Endodermal cell (in vitro differentiated cells): ENCODE measurements around the gene LDHA. TPM values are rescaled to one million over a fixed set of nuclear protein-coding genes. Genes with fewer than 3 reads are reported as not detected.

ENCODE experiments used
- DNase-seq: peaks from one replicate; pipeline ENCODE4 v3.0.0-alpha.2; 2017
- H3K27ac ChIP-seq: 2 replicates; pipeline ENCODE4 v1.5.1; 2013; ENCODE audit warnings: mild to moderate bottlenecking, low read depth, low read length, moderate library complexity
- H3K27me3 ChIP-seq: 2 replicates; pipeline ENCODE4 v1.6.1; 2013; ENCODE audit warnings: mild to moderate bottlenecking, low read length, moderate library complexity; ENCODE audit not compliant: insufficient read depth, control insufficient read depth, poor library complexity, severe bottlenecking
- H3K36me3 ChIP-seq: 2 replicates; pipeline ENCODE4 v1.7.0; 2013; ENCODE audit warnings: mild to moderate bottlenecking, low read length, moderate library complexity; ENCODE audit not compliant: control insufficient read depth, insufficient read depth
- H3K4me1 ChIP-seq: one replicate; pipeline ENCODE4 v1.7.0; 2013; ENCODE audit warnings: low read length; ENCODE audit not compliant: control insufficient read depth, insufficient read depth
- H3K4me3 ChIP-seq: 2 replicates; pipeline ENCODE4 v1.5.1; 2013; ENCODE audit warnings: mild to moderate bottlenecking, low read length, moderate library complexity
- H3K9ac ChIP-seq: 2 replicates; pipeline ENCODE4 v1.6.1; 2013; ENCODE audit warnings: mild to moderate bottlenecking, low read length, moderate library complexity; ENCODE audit not compliant: poor library complexity, severe bottlenecking; ENCODE audit errors: extremely low read depth
- H3K9me3 ChIP-seq: 2 replicates; pipeline ENCODE4 v1.6.1; 2013; ENCODE audit warnings: mild to moderate bottlenecking, low read length, moderate library complexity; ENCODE audit not compliant: control insufficient read depth
- H3K27ac Mint-ChIP-seq: 2 replicates; pipeline ENCODE4 v1.8.0; 2020; ENCODE audit warnings: mixed read lengths
- H3K27me3 Mint-ChIP-seq: 2 replicates; pipeline ENCODE4 v1.8.0; 2021; ENCODE audit warnings: mild to moderate bottlenecking, mixed read lengths; ENCODE audit not compliant: insufficient read depth
- H3K36me3 Mint-ChIP-seq: 2 replicates; pipeline ENCODE4 v1.8.0; 2020; ENCODE audit warnings: low read depth, mixed read lengths
- H3K4me1 Mint-ChIP-seq: 2 replicates; pipeline ENCODE4 v1.8.0; 2020; ENCODE audit warnings: mixed read lengths
- H3K4me3 Mint-ChIP-seq: 2 replicates; pipeline ENCODE4 v1.8.0; 2020; ENCODE audit warnings: mild to moderate bottlenecking, moderate library complexity, mixed read lengths
- H3K9me3 Mint-ChIP-seq: 2 replicates; pipeline ENCODE4 v1.8.0; 2020; ENCODE audit warnings: mild to moderate bottlenecking, mixed read lengths
- whole genome bisulfite sequencing, 2 experiments: methylation state at CpG; one replicate each; pipeline versions ENCODE4 v1.1.5 to v1.1.7; 2013; ENCODE audit warnings: missing lambda C conversion rate in 2 of 2, mixed read lengths in 1 of 2; ENCODE audit not compliant: insufficient coverage in 1 of 2, insufficient read length in 1 of 2; 5-methylcytosine and 5-hydroxymethylcytosine counted together
- total RNA-seq, 2 donors: library from RNA; stranded (reverse); fragmentation: NEBNext Ultra II Directional in 1 of 2; extraction: Animal tissue kit (Norgen Biotek cat#: 25700) in 1 of 2; gene quantifications; 2 replicates in 1 of 2; 3 replicates in 1 of 2; pipeline ENCODE4 v1.2.1, GENCODE V29; 2021
- TF ChIP-seq, protein P1 (sequence below): fragments of 200-600 bp; sonication (generic); conservative IDR thresholded peaks from 2 replicates; pipeline ENCODE4 v1.5.0; 2021; ENCODE audit warnings: antibody characterized with exemption, mild to moderate bottlenecking

LDHA gene
- total RNA-seq, 2 donors from 2014 or later, result 256 to 308 TPM

DNA sequence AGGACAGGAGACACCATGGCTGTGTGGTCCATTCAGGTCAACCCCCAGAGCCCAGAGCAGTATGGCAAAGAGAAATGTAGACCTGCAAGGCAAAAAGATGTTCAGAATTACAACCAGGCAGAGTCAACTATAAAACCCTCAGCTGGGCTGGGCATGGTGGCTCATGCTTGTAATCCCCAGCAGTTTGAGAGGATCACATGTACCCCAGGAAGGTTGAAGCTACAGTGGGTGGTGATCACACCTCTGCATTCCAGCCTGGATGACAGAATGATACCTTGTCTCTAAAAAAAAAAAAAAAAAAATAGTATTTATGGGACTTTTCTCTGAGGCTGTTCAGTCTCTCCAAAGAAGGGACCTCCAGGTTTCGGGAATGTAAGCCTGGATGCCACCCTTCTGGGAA is 18.4 kb upstream of the LDHA start:
- no peaks in the 10 kb centered on the region for H3K36me3 ChIP-seq
- H3K4me3 Mint-ChIP-seq, result no peak overlapping the region
- no peaks in the 10 kb centered on the region for H3K27me3 Mint-ChIP-seq
- TF ChIP-seq, protein P1, sequence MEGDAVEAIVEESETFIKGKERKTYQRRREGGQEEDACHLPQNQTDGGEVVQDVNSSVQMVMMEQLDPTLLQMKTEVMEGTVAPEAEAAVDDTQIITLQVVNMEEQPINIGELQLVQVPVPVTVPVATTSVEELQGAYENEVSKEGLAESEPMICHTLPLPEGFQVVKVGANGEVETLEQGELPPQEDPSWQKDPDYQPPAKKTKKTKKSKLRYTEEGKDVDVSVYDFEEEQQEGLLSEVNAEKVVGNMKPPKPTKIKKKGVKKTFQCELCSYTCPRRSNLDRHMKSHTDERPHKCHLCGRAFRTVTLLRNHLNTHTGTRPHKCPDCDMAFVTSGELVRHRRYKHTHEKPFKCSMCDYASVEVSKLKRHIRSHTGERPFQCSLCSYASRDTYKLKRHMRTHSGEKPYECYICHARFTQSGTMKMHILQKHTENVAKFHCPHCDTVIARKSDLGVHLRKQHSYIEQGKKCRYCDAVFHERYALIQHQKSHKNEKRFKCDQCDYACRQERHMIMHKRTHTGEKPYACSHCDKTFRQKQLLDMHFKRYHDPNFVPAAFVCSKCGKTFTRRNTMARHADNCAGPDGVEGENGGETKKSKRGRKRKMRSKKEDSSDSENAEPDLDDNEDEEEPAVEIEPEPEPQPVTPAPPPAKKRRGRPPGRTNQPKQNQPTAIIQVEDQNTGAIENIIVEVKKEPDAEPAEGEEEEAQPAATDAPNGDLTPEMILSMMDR, result no peak
- no peaks in the 10 kb centered on the region for H3K4me1 ChIP-seq
- H3K27ac ChIP-seq, result no peak overlapping the region
- H3K4me3 ChIP-seq, result no peak overlapping the region
- DNase-seq, result no peak
- H3K27ac Mint-ChIP-seq, result no peak overlapping the region
- no peak overlapping the region for H3K9ac ChIP-seq
- no peaks in the 10 kb centered on the region for H3K36me3 Mint-ChIP-seq
- H3K9me3 Mint-ChIP-seq, result no peaks in the 10 kb centered on the region
- H3K9me3 ChIP-seq, result no peaks in the 10 kb centered on the region
- H3K27me3 ChIP-seq, result no peaks in the 10 kb centered on the region
- WGBS, 2 experiments, result 87 to 100% methylated on average over 1 of the region's 1 CpG
- peaks cover 5% of the 10 kb centered on the region for H3K4me1 Mint-ChIP-seq

DNA sequence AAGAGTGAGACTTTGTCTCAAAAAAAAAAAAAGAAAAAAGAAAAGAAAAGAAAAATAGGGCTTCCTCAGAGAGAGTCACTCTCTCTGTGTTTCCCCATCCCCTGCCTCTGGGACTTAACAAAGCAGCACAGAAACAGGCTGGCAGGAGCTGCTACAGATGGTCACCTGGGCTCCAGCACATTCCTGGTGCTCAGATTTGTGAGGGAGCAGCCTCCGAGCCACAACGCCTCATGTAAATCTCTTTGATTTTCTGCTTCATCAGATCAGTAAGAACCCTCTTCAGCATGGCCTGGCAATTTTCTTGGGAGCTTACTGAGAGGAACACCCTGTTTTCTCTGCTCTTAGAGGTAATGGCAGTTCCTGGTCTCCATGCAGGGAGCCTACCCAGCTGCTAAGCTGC is 15.2 kb upstream of the LDHA start:
- DNase-seq, result no peak
- 58% methylated on average over 2 of the region's 2 CpGs; no CpG with 5 or more reads in 1 of the 2 experiments for WGBS, 2 experiments
- Mint-ChIP-seq H3K36me3 (no peaks in the 10 kb centered on the region), H3K27ac (no peak overlapping the region), H3K4me1 (peaks cover 14% of the 10 kb centered on the region), H3K27me3 (no peaks in the 10 kb centered on the region), H3K4me3 (no peak overlapping the region), H3K9me3 (no peaks in the 10 kb centered on the region)
- Histone ChIP-seq H3K4me1 (peaks cover 7% of the 10 kb centered on the region), H3K9ac (no peak overlapping the region), H3K27me3 (no peaks in the 10 kb centered on the region), H3K36me3 (no peaks in the 10 kb centered on the region), H3K9me3 (no peaks in the 10 kb centered on the region), H3K4me3 (no peak overlapping the region), H3K27ac (no peak overlapping the region)
- TF ChIP-seq, protein P1, result no peak

DNA sequence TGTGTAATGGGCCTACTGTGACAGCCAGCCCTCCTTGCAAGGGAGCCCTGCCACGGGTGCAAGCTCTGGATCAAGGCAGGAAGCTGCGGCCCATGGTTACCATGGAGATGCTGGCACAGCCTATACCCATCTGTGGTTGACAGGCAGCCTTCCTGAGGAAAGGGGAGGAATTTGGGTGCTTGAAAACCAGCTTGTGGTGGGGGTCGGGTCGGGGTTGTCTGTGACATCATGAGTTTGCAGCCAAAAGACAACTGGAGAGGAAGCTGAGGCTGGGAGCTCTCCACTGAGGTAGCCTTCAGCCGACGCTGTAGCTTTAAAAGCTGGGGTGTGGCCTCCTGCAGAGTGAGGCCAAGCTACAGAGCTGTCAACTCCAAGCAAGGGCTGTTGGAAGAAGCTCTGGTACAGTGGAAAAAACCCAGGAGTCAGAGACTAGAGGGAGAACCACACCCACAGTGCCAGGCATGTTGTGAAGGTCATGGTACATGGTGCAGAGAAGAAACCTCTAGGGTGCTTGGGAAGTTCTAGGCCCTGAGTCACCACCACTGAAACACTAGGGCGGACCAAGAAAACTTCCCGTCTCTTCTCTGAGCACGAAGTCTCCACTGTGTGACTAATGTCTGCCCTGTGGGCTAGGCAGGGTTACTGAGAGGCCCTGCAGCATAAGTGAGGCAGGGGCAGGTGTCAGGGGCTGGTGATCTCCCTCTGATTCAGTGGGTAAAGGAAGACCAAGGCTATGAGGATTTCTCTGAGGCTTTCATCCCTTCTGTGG is 10.8 kb upstream of the LDHA start:
- peaks cover 2% of the 10 kb centered on the region for H3K27me3 Mint-ChIP-seq
- no peak overlapping the region for H3K4me3 Mint-ChIP-seq
- H3K36me3 Mint-ChIP-seq, result no peaks in the 10 kb centered on the region
- 64% methylated on average over 4 to 9 of the region's 9 CpGs for WGBS, 2 experiments
- peak overlapping the region; percentile 29 for H3K27ac ChIP-seq
- peaks cover 18% of the 10 kb centered on the region for H3K4me1 Mint-ChIP-seq
- peak overlapping the region; percentile 56 for H3K27ac Mint-ChIP-seq
- DNase-seq, result peak; percentile 75
- no peaks in the 10 kb centered on the region for H3K27me3 ChIP-seq
- no peak overlapping the region for H3K4me3 ChIP-seq
- TF ChIP-seq, protein P1, result no peak
- H3K36me3 ChIP-seq, result no peaks in the 10 kb centered on the region
- no peak overlapping the region for H3K9ac ChIP-seq
- H3K9me3 ChIP-seq, result no peaks in the 10 kb centered on the region
- peaks cover 11% of the 10 kb centered on the region for H3K4me1 ChIP-seq
- H3K9me3 Mint-ChIP-seq, result no peaks in the 10 kb centered on the region
